Measurements from ENCODE around the gene AP3D1.
"Not testable (repeated sequence)": the region's sequence is repeated elsewhere in the genome, so short reads cannot be mapped to it uniquely, and the experiment has no call there.

AP3D1 gene

DNA sequence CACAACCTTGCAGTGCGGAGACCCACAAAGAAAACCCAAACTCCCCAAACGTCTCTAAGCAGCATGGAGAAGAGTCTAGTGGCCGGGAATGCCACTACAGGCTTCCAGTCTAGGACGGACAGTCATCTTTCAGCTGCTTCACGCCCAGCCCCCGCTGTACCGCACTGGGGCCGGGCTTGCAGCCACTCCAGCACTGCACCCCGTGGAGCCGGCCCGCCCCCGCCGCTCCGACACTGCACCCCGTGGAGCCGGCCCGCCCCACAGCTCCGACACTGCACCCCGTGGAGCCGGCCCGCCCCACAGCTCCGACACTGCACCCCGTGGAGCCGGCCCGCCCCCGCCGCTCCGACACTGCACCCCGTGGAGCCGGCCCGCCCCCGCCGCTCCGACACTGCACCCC lies 23.1 kb downstream of the AP3D1 start:
- not testable (repeated sequence) for DNase-seq (ENCODE audit: low read depth)

DNA sequence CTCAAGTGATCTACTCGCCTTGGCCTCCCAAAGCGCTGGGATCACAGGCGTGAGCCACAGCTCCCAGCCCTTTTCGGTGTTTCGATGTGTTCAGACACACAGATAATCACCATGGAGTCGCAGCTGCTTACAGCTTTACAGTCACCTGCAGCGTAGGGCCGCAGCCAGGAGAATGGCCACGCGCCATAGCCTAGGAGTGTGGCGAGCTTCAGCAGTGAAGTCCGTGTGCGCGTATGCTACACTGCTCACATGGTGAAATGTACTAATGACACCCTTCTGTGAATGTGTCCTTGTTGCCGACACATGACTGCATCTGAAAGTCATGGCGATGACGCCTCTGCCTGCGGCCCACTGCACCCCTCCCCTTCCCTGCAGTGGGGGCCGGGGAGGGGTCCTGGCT lies 23.6 kb downstream of the AP3D1 start:
- no peak for DNase-seq (ENCODE audit: low read depth)

DNA sequence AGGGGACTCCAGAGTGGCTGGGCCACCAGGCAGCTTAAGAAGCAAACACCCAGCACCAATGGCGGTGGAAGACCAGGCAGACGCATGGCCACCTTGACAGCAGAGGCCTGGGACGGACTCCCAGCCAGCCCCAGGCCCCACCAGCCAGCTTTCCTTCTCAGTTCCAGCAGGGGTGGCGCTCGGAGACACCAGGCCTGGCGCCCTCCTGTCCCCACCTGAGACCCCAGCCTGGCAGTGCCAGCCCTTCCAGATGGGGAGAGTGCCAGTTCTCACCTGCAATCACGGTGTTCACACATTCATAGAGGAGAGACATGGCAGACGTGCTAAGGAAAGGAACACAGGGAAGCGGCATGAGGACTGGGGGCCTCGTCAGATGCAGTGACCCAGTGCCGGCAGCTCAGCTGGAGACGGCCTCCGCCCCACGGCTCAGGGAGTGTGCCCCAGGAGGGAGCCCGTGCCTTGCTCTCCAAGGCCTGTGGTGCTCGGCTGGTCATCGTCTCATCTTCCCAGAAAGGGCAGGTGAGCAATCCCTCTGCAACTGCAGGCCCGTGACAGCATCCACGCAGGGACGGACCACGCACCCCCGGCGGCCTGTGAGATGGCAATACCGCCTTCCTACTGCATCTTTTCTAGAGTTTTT lies 24.4 kb downstream of the AP3D1 start:
- DNase-seq (ENCODE audit: low read depth): no peak

DNA sequence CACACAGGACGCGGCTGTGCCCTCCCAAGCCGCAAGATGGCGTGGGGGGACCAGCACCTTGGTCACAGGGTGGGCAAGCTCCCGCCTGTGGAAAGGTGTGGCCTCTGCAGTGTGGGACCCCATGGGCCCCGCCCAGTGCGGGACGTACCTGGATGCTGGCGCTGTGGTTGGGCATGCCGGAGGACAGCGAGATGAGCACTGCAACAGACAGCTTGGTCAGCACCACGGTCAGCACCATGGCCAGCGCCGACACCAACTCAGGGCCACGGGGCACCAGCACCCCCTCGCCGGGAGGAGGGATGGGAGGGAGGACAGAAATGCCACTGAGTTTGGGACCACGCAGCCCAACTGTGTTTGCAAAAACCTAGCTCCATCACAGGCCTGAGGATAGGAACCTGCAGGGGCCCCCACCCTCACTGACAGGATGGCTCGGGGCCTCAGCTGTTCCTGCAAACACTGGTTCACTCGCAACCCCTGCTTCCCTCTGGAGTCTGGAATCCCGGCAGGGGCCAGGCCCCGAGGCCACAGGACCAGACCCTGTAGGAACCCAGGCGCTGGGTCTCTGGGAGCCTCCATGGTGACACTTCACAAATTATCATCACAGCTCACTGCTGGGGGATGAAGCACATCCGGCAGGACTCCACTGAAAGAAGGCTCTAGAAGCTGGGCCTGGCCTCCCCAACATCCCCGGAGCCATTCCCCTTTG lies 27.5 kb downstream of the AP3D1 start:
- no peak for DNase-seq (ENCODE audit: low read depth)

DNA sequence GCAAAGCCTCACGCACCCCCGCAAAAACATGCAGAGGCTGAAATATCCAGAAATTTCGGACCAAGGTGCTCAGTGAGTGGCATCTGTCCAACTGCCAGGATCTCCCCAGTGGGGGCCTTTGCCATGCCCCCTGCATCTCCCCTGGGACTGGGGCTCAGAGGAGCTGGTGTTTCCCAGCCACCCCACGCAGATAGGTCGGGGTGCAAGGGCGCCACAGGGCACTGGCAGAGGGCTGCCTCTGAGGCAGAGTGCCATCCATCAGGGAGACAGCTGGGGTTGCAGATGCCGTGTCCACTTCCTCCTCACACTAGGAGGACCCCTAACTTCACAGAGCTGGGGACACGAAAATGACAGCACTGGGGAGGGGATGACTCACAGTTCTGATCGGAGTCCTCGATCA lies 28.4 kb downstream of the AP3D1 start:
- DNase-seq (ENCODE audit: low read depth): no peak

DNA sequence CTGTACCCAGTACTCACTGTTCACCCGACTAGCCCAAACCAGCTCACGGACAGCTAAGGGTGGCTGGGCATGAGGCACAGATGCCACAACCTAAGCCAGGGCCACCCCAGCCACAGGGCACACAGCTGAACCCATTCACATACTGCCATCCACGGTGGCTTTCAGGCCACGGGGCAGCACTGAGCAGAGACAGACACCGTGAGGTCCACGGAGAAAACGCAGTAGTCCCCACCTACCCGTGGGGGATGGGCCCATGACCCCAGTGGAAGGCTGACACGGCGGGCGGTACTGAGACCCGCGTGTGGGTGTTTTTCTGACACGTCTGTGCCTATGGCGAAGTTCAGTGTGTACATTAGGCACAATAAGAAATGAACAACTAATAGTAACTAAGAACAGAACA lies 29.1 kb downstream of the AP3D1 start:
- DNase-seq (ENCODE audit: low read depth): no peak

DNA sequence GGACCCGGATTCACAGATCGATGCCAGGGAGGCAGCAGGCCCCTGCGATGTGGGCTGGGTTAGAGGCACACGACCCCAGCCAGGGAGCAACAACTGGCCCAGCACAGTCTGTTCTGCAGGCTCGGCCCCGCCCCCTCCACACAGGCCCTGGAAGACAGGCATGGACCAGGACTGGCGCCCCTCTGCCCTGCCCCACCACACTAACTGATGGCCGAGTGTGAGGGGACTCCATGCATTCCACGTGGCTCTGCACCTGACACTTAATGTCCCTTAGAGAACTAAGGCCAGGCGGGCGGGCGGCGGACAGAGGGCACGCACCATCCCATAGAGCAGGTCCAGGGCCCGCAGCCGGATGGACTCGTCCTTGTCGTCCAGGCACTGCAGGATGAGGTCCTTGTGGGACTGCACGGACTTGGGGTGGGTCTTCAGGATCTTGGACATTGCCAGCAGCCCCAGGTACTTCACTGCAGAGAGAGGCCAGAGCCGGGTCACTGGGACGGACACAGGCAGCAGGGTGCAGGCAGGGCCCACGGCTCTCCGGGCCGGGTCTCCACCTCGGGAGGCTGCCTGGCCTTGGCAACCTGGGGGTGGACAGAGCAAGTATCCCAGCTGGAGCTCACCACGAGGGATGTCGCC lies 29.8 kb downstream of the AP3D1 start:
- no peak for DNase-seq (ENCODE audit: low read depth)

DNA sequence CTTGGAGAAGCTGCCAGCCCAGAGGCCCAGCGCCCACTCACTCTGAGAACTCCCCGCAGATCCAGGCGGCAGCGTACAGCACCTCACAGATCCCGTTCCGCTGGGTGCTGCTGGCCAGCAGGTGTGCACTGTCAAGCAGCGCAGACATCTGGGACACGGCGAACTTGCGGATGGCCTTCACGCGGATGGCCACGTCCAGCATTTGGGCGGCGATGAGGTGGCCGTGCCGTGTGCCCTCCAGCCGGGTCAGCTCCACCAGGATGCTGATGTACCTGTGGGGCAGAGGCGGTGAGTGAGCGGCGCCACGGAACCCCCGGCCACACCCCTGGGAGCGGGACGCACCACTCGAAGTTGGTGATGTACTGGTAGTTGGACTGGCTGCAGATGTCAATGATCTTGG lies 30.5 kb downstream of the AP3D1 start:
- DNase-seq (ENCODE audit: low read depth): no peak

DNA sequence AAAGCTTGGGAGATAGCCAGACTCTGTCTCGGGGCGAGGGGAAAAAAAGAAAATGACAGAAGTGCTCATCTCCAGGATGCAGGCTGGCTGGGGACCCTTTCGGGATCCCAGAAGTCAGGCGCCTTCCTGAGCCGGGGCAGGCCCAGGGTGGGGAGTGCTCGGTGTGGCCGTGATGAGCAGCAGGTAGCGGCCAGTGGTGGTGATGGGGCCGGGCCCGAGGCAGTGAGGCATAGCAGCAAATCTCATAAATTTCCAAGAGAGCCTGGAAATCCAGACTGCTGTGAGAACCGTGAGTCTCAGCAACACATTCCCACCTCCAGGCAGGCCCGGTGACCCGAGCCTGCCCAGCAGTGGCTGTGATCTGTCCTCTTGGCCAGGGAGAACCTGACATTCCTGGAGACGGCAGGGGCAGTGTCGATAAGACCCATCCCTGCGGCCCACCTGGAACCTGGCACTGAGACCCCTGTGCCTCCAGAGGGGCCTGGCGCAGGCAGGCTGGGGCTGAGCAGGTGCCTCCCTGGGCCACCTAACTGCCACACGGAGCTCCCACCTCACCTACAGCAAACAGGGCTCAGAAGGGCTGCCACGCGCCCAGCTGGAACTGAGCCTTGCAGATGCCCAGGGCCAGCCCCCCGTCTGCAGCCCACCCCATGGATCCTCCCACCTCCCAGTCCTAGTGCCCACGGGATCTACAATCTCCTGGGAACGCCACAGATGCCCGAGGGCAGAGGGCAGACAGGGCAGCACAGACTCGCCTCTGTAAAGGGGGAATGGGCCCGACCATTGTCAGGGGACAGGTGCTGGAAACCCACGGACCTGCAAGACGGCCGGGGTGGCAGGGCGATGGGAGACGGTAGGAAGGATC lies 31.2 kb downstream of the AP3D1 start:
- no peak for DNase-seq (ENCODE audit: low read depth)

DNA sequence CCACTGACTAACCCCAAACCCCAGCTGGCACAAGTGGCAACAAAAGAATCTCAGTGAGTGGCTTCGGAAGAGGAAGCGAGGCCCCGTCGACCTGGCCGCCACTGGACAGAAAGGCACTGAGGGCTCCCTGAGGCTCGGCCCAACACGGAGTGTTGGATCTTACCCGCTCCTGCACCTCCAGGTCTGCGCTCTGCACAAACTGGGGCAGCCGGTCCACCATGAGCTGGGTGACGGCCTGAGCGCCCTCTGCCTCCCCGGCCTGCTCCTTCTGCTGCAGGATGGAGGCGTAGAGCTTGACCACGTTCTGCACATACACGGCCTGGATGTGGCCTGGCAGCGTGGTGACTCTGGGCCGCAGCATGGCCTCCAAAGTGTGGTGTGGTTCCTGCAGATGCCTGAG lies 32.9 kb downstream of the AP3D1 start:
- DNase-seq (ENCODE audit: low read depth): no peak

DNA sequence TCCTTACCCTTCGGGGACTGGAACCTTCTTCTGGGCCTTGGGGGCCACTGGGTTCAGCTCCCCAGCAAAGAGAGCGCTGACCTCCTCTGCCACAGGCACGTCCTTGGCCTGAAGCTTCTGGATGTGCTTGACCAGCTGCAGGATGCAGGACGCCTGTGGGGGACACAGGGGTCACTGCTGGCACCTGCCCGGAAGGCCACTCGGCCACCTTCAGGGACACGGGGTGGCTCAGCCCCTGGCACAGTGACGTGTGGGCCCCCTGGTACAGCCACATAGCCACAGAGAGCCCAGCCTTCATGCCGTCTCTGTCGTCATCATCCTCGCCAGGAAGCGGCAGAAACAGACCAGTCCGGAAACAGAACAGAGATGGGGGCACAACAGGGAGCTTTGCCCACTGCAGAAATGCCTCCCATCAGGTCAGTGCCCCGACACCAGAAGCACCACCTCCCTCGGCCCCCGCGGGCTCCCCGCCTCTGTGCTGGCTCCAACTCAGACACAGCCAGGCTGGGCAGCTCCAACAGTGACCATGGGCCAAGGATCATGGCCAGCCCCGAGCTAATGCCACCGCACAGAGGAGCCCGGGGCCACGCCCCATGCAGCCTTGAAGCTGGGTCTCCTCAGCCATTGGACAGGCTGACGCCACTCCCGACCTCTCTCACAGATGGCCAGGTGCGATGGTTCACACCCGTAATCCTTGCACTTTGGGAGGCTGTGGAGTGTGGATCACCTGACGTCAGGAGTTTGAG lies 34.0 kb downstream of the AP3D1 start:
- DNase-seq (ENCODE audit: low read depth): no peak

DNA sequence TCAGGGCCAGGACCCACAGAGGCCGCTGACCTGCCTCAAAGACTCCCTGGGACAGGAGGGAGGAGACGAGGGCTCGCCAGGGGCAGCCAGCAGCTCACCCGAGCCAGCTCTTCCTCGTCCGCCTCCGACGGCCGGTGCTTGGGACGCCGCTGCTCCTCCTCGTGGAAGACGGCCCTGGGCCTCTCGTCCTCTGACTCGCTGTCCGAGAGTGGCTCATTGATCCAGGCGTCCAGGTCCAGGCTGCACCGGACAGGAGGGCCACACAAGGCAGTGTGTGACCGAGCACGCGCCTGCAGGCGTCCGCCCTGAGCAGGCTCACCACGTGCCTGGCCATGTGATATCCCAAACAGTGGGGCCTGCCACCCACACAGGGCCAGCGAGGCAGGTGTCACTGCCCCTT lies 34.9 kb downstream of the AP3D1 start:
- DNase-seq (ENCODE audit: low read depth): no peak

DNA sequence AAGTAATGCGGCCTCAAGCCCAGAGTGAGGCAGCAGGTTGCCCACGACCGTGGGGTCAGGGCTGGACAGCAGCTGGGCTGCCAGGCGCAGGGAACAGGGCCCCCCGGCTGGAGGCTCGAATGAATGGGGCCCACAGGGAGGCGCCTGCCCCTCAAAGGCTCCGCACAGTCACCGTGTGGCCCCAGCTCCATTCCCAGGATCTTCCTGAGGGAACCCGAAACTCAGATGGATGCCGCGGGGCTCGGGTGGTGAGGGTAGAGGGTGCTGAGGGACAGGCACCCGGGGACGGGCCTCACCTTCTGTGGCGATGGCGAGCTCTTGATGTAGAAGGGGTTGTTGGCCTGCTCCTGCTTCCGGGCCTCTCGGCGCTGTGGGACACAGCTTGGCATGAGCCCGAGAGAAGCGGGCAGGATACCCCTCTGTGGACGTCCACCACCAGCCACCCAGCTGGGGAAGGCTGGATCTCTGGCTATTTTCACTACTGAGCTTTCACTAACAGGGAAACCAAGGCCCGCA lies 35.4 kb downstream of the AP3D1 start:
- no peak for DNase-seq (ENCODE audit: low read depth)

DNA sequence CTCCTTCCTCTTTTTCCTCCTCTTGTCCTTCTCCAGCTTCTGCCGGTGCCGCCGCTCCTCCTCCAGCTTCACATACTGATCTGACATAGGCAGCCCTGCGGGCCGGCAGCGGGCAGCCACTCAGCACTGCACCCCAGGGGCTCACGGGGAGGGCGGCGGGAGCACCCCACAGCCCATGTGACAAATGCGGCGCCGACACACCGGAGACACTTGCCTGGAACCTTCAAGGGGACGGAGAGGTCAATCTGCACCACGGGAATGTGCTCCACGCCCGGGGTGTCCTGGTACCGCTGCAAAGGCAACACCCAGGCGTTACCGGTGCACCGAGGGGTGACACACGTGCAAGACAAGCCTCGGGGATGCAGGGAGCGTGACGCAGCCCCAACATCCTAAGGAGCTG lies 36.0 kb downstream of the AP3D1 start:
- no peak for DNase-seq (ENCODE audit: low read depth)

DNA sequence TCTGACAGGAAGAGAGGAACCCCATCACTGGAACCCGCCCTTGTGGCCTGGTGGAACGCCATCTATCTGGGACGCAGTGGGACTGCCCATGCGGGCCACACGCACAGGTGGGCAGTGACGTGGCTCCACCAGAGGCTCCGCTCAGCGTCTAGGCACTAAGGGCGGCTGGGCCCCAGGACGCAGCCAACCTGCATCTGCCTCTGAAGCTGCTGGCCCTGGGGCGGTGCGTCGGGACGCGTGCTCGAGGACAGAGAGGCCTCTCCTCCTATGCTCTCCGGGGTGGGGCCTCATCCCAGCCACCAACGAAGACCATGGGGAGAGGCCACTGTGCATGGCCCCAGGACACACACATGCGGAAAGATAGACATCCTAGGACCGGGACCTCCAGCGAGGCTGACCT lies 36.5 kb downstream of the AP3D1 start:
- DNase-seq (ENCODE audit: low read depth): no peak

DNA sequence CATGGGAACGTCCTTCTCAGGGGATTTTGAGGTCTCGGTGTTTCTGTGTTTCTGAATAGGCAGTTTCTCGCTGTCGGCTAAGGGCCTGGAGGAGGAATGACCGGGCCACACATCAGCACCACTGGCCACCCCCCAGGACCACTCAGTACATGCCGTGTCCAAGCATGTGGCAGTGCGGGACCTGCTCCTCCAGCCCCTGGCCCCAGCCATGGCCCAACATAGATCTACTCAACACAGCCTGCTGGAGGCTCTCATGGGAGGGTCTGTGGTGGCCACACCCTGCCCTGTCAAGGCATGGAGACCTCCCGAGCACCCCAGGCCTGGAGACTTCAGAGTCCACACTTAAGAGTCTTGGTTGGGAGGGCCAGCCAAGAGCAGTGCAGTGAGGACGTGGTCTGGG lies 37.1 kb downstream of the AP3D1 start:
- no peak for DNase-seq (ENCODE audit: low read depth)

DNA sequence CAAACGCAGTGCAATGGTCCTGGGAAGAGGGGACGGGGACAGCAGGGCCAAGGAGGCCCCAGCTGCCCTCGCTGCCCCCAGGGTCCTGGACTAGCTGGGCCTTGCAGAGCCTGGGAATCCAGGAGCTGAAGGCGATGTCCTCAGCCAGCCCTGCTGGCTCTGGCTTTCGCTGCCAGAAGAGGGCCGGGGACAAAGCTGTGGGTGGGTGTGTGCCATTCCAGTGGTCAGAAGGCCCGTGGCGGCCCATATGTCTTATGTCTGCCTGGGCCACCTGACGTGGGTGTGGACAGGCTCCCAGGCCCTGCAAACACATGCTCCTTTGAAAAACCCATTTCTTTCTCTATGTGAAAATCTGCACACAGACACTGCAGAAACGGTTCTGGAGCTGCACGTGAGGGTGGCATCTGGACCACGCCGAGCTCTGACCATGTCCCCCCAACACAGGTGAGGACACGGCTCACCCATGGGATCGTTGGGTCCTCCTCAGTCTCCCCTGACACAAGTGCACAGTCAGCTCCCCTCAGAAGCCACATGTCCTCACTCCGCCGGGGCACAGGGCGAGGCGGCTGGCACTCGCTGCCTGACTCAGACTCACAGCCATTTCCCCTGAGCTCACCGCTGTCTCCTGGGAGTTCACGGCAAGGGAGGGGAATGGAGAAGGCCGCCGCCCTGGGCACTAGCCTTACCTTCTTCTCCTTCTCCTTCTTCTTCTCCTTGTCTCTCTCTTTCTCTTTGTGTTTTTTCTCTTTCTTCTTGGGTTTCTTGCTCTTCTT lies 37.7 kb downstream of the AP3D1 start:
- DNase-seq (ENCODE audit: low read depth): peak; percentile 40

DNA sequence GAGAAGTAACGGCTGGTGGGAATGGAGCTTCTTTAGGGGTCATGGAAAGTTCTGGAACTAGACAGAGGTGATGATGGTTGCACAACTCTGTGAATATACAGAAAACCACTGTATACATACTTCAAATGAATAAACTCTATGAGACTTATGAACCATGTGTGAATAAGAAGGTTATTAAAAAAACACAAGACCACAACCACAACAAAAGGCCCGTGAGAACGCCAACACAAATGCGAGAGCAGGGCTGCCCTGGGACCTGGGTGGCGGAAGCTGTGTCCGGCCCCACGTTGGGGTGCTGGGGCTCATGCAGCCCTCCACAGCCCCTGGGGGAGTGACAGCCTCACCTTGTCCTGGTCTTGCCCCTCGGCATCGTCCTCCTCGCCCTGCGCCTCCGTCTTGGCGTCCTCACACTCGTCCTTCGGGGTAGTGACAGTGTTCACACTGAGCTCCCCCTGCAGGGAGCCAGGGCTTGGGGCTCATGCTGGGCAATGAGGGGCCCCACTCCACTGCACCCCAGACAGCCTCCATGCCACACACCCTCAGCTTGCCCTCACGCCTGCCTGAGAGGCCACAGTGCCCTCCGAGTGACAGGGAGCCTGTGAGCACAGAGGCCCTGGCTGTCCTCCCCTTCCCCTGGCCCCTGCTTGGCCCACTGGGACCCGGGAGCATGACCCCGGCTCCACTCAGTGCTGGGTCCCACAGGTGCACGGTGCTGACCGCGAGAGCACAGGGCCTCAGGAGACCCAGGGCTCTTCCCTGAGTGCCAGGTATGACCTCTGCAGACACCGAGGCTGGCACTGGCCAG lies 38.6 kb downstream of the AP3D1 start:
- DNase-seq (ENCODE audit: low read depth): no peak

DNA sequence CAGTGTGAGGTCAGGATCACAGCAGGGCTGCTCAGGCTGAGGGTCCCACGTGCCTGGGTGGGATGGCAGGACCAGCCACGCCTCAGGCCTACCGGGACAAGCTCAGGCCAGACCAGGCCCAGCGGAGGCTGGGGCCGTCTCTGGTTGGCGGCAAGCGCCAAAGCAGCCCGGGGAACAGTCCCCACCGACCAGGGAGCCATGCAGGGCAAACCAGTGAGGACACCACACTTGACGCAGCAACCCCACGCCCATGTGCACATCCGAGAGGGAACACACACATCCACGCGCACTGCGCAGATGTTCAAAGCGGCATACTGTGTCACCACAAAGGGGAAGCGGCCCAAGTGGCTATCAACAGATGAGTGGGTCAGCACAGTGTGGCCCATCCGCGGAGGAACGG lies 39.5 kb downstream of the AP3D1 start:
- no peak for DNase-seq (ENCODE audit: low read depth)

DNA sequence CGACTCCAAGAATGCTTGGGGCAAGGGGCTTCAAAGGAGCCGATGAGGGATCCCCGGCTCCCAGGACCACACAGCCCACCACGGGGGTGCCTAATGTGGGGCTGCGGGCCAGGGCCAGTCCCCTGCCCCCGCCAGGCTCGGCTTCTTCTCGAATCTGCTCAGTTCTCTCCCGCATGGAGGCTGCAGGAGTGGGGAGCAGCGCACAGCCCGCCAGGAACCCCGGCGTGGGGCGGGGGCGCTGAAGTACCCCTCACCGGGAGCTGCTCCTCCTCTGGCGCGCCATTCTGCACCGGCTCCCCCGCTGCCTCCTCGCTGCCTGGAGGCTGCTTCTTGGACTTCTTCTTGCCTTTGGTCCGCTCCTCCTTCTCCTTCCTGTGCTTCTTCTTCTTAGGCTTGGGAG lies 39.9 kb downstream of the AP3D1 start:
- no peak for DNase-seq (ENCODE audit: low read depth)
